Islet of Langerhans (tissue), 1 donor: ENCODE measurements around the gene BACE1-AS.
"Not testable (repeated sequence)": the region's sequence is repeated elsewhere in the genome, so short reads cannot be mapped to it uniquely, and the experiment has no call there.

Source experiments
- FAIRE-seq: peaks from one replicate; lab custom pipeline; 2011; peaks lifted over from hg19 to GRCh38; lab: Jason Lieb, UNC

The BACE1-AS gene

GRCh38 chr11:117290809-117291396, at the start of gene BACE1-AS:
BACE1-AS (plus strand) TSS chr11:117291346.
- FAIRE-seq: no peak

- FAIRE-seq: no peak
Observed at GRCh38 chr11:117248341-117248740, 42.8 kb upstream of the BACE1-AS start.

- FAIRE-seq: no peak
Observed at GRCh38 chr11:117249571-117249970, 41.6 kb upstream of the BACE1-AS start.

- FAIRE-seq: no peak
Observed at GRCh38 chr11:117251506-117251905, 39.6 kb upstream of the BACE1-AS start.

- FAIRE-seq: no peak
Observed at GRCh38 chr11:117255966-117256365, 35.2 kb upstream of the BACE1-AS start.

GRCh38 chr11:117256573-117256972, 34.6 kb upstream of the BACE1-AS start:
- no peak for FAIRE-seq

GRCh38 chr11:117258576-117258975, 32.6 kb upstream of the BACE1-AS start:
- FAIRE-seq: no peak

GRCh38 chr11:117259417-117259816, 31.7 kb upstream of the BACE1-AS start:
- no peak for FAIRE-seq

GRCh38 chr11:117264624-117265323, 26.4 kb upstream of the BACE1-AS start:
- not testable (repeated sequence) for FAIRE-seq

GRCh38 chr11:117265745-117266144, 25.4 kb upstream of the BACE1-AS start:
- no peak for FAIRE-seq

GRCh38 chr11:117269856-117270255, 21.3 kb upstream of the BACE1-AS start:
- no peak for FAIRE-seq

GRCh38 chr11:117271208-117271607, 19.9 kb upstream of the BACE1-AS start:
- FAIRE-seq: no peak

- not testable (repeated sequence) for FAIRE-seq
Observed at GRCh38 chr11:117272175-117272574, 19.0 kb upstream of the BACE1-AS start.

GRCh38 chr11:117273550-117274289, 17.4 kb upstream of the BACE1-AS start:
- no peak for FAIRE-seq

GRCh38 chr11:117278347-117278746, 12.8 kb upstream of the BACE1-AS start:
- FAIRE-seq: no peak

- no peak for FAIRE-seq
Observed at GRCh38 chr11:117279711-117280376, 11.3 kb upstream of the BACE1-AS start.

GRCh38 chr11:117281159-117281558, 10.0 kb upstream of the BACE1-AS start:
- no peak for FAIRE-seq

- no peak for FAIRE-seq
Observed at GRCh38 chr11:117281869-117282268, 9.3 kb upstream of the BACE1-AS start.

GRCh38 chr11:117282956-117283355, 8.2 kb upstream of the BACE1-AS start:
- no peak for FAIRE-seq

GRCh38 chr11:117284053-117284452, 7.1 kb upstream of the BACE1-AS start:
- FAIRE-seq: no peak

GRCh38 chr11:117286588-117286987, 4.6 kb upstream of the BACE1-AS start:
- FAIRE-seq: no peak

GRCh38 chr11:117287668-117288067, 3.5 kb upstream of the BACE1-AS start:
- no peak for FAIRE-seq

- no peak for FAIRE-seq
Observed at GRCh38 chr11:117289795-117290194, 1.4 kb upstream of the BACE1-AS start.
